Sigmoid colon (tissue), 7 donors: ENCODE data around the gene ZNF664. TPM values are rescaled to one million over a fixed set of nuclear protein-coding genes. Genes with fewer than 3 reads are reported as not detected.
"Not testable (repeated sequence)": the region's sequence is repeated elsewhere in the genome, so short reads cannot be mapped to it uniquely, and the experiment has no call there.

ENCODE experiments used
- DNase-seq: peaks from one replicate; pipeline ENCODE4 v3.0.0-alpha.2; 2019
- H3K27ac ChIP-seq, 4 donors: fragments of 200-600 bp; sonication (generic); one replicate each; pipeline ENCODE4 v1.5.1; 2016 to 2019; ENCODE audit warnings: mild to moderate bottlenecking in 1 of 4
- H3K27me3 ChIP-seq, 3 donors: fragments of 200-600 bp; sonication (generic); one replicate each; pipeline ENCODE4 v1.5.1; 2019; ENCODE audit warnings: mild to moderate bottlenecking in 1 of 3
- H3K36me3 ChIP-seq, 4 donors: fragments of 200-600 bp; sonication (generic); one replicate each; pipeline ENCODE4 v1.5.1; 2016 to 2019
- H3K4me1 ChIP-seq, 4 donors: fragments of 200-600 bp; sonication (generic); one replicate each; pipeline ENCODE4 v1.5.1; 2017 to 2019
- H3K4me3 ChIP-seq, 4 donors: fragments of 200-600 bp; sonication (generic); one replicate each; pipeline ENCODE4 v1.5.1; 2017 to 2019; ENCODE audit warnings: mild to moderate bottlenecking in 2 of 4, moderate library complexity in 1 of 4
- H3K9me3 ChIP-seq, 4 donors: fragments of 200-600 bp in 3 of 4; sonication (generic) in 3 of 4; one replicate each; pipeline versions ENCODE4 v1.5.1 to v1.6.1; 2013 to 2019
- CTCF ChIP-seq, 4 experiments: fragments of 450-650 bp in 3 of 4; fragments of 200-600 bp in 1 of 4; IDR thresholded peaks; one replicate each; pipeline ENCODE4 v1.5.1; 2016 to 2019; ENCODE audit warnings: antibody characterized with exemption in 4 of 4, mild to moderate bottlenecking in 3 of 4, moderate library complexity in 2 of 4
- EP300 ChIP-seq, 4 donors: sonication (generic); formaldehyde crosslinking; IDR thresholded peaks; one replicate each; pipeline ENCODE4 v1.6.1; 2017; ENCODE audit warnings: antibody characterized with exemption in 4 of 4
- POLR2A ChIP-seq, 2 donors: fragments of 450-650 bp; IDR thresholded peaks; one replicate each; pipeline ENCODE4 v1.6.1; 2016; ENCODE audit warnings: antibody characterized with exemption in 2 of 2, mild to moderate bottlenecking in 2 of 2, moderate library complexity in 2 of 2
- POLR2AphosphoS5 ChIP-seq, 4 donors: sonication (generic); formaldehyde crosslinking; IDR thresholded peaks; one replicate each; pipeline ENCODE4 v1.6.1; 2017; ENCODE audit warnings: antibody characterized with exemption in 4 of 4
- WGBS, 2 donors: extraction: QIAGEN DNeasy Blood & Tissue Kit; methylation state at CpG; one replicate each; pipeline ENCODE4 v1.1.7; 2013; 5-methylcytosine and 5-hydroxymethylcytosine counted together
- intact Hi-C: fragments of 100-400 bp; cut with DNase I; formaldehyde crosslinking; loops from one replicate; pipeline ENCODE4 v1.15.1; 2023
- polyA plus RNA-seq, 3 donors: library from polyadenylated mRNA; stranded (reverse); fragments of 200-250 nt; gene quantifications; one replicate each; pipeline ENCODE4 v1.2.3, GENCODE V29; 2013
- total RNA-seq, 4 donors: library from RNA; depleted of rRNA; stranded (reverse); fragments of >200 nt; gene quantifications; one replicate each; pipeline ENCODE4 v1.1.0, GENCODE V29; 2016
- donor health status: healthy with polysubstance abuse.
- donor health status: Bipolar disorder and iron deficiency.
- donor health status: healthy.

The ZNF664 gene
- total and polyA plus RNA-seq, 7 donors = 43.4 to 74.0 (median 62.5) TPM

- Histone ChIP-seq H3K27ac (no peak overlapping the region), H3K36me3 (peaks cover 7 to 45% (median 18%) of the 10 kb centered on the region in 4 donors), H3K27me3 (no peaks in the 10 kb centered on the region), H3K4me1 (peaks cover 0 to 9% (median 4%) of the 10 kb centered on the region in 4 donors), H3K4me3 (no peak overlapping the region), H3K9me3 (peaks cover 0 to 5% (median 2%) of the 10 kb centered on the region in 4 donors)
- WGBS, 2 donors = 82 to 92% methylated on average over 8 of the region's 8 CpGs
- no peak for DNase-seq
- intact Hi-C loops = no loop called here
- TF ChIP-seq POLR2AphosphoS5 (IDR thresholded peaks at IDR 0.05) = no peak
- no peak for TF ChIP-seq EP300 (IDR thresholded peaks at IDR 0.05)
- TF ChIP-seq CTCF (IDR thresholded peaks at IDR 0.05) = no peak
- TF ChIP-seq POLR2A (IDR thresholded peaks at IDR 0.05) = no peak
Observed at GRCh38 chr12:123946152-123946515, 26.9 kb upstream of the ZNF664 start.

GRCh38 chr12:123946516-123947505 is 26.2 kb upstream of the ZNF664 start:
- DNase-seq, H3K9me3 ChIP-seq, H3K27me3 ChIP-seq, H3K4me1 ChIP-seq, H3K4me3 ChIP-seq, H3K27ac ChIP-seq, intact Hi-C loops: not testable (repeated sequence)
- WGBS, 2 donors = 95 to 96% methylated on average over 34 of the region's 35 CpGs
- H3K36me3 ChIP-seq = peaks cover 4 to 38% (median 14%) of the 10 kb centered on the region in 4 donors

- DNase-seq, H3K27ac ChIP-seq, H3K4me1 ChIP-seq, H3K27me3 ChIP-seq, H3K4me3 ChIP-seq, intact Hi-C loops, H3K9me3 ChIP-seq: not testable (repeated sequence)
- peaks cover 0 to 31% (median 10%) of the 10 kb centered on the region in 4 donors for H3K36me3 ChIP-seq
- WGBS, 2 donors = 88 to 91% methylated on average over 7 of the region's 7 CpGs
Observed at GRCh38 chr12:123947531-123947930, 25.5 kb upstream of the ZNF664 start.

GRCh38 chr12:123948401-123948795 is 24.6 kb upstream of the ZNF664 start:
- Histone ChIP-seq H3K27ac (no peak overlapping the region), H3K9me3 (no peaks in the 10 kb centered on the region), H3K36me3 (peaks cover 0 to 22% (median 3%) of the 10 kb centered on the region in 4 donors), H3K4me3 (no peak overlapping the region), H3K27me3 (no peaks in the 10 kb centered on the region), H3K4me1 (peaks cover 0 to 9% (median 7%) of the 10 kb centered on the region in 4 donors)
- TF ChIP-seq POLR2AphosphoS5 (IDR thresholded peaks at IDR 0.05) (no peak), CTCF (IDR thresholded peaks at IDR 0.05) (no peak), POLR2A (IDR thresholded peaks at IDR 0.05) (no peak), EP300 (IDR thresholded peaks at IDR 0.05) (no peak)
- WGBS, 2 donors = 96 to 97% methylated on average over 11 of the region's 11 CpGs
- intact Hi-C loops = no loop called here
- DNase-seq = no peak

GRCh38 chr12:123948796-123949769 is 23.9 kb upstream of the ZNF664 start:
- 77 to 89% methylated on average over 19 of the region's 19 CpGs for WGBS, 2 donors
- H3K9me3 ChIP-seq = no peaks in the 10 kb centered on the region
- DNase-seq = no peak
- no peak overlapping the region for H3K4me3 ChIP-seq
- TF ChIP-seq EP300 (IDR thresholded peaks at IDR 0.05) (no peak), POLR2AphosphoS5 (IDR thresholded peaks at IDR 0.05) (no peak), CTCF (IDR thresholded peaks at IDR 0.05) (no peak), POLR2A (IDR thresholded peaks at IDR 0.05) (no peak)
- no peak overlapping the region for H3K27ac ChIP-seq
- H3K27me3 ChIP-seq = no peaks in the 10 kb centered on the region
- H3K4me1 ChIP-seq = peaks cover 0 to 9% (median 7%) of the 10 kb centered on the region in 4 donors
- intact Hi-C loops = no loop called here
- peaks cover 0 to 15% (median under 1%) of the 10 kb centered on the region in 4 donors for H3K36me3 ChIP-seq
